Stimulated activated CD8-positive, alpha-beta memory T cell treated with anti-CD3 and anti-CD28 coated beads, Interleukin-2, amount 100 ng/mL, for 1 hour (primary cell): ENCODE results near the gene PHLPP1.

Experiments
- DNase-seq, 2 donors: peaks; one replicate each; pipeline ENCODE4 v3.0.0-alpha.2; 2020; ENCODE audit warnings: low read depth in 2 of 2

PHLPP1 gene

GRCh38 chr18:62741118-62741566 is 25.8 kb downstream of the PHLPP1 start:
- DNase-seq: no peak

GRCh38 chr18:62741584-62741983 is 26.2 kb downstream of the PHLPP1 start:
- DNase-seq: no peak

GRCh38 chr18:62744076-62744968 is 29.0 kb downstream of the PHLPP1 start:
- DNase-seq: no peak

GRCh38 chr18:62745089-62745751 is 29.9 kb downstream of the PHLPP1 start:
- DNase-seq: no peak

- DNase-seq: no peak
Observed at GRCh38 chr18:62749389-62749788, 34.0 kb downstream of the PHLPP1 start.

GRCh38 chr18:62751341-62751821 is 36.0 kb downstream of the PHLPP1 start:
- DNase-seq: no peak

GRCh38 chr18:62751977-62752376 is 36.6 kb downstream of the PHLPP1 start:
- DNase-seq: no peak

- no peak for DNase-seq
Observed at GRCh38 chr18:62754026-62754425, 38.7 kb downstream of the PHLPP1 start.

GRCh38 chr18:62755454-62755853 is 40.1 kb downstream of the PHLPP1 start:
- no peak for DNase-seq

GRCh38 chr18:62755946-62756345 is 40.6 kb downstream of the PHLPP1 start:
- DNase-seq: no peak

- DNase-seq: no peak
Observed at GRCh38 chr18:62757399-62758010, 42.2 kb downstream of the PHLPP1 start.

GRCh38 chr18:62758591-62758990 is 43.2 kb downstream of the PHLPP1 start:
- DNase-seq: no peak

GRCh38 chr18:62759704-62760402 is 44.5 kb downstream of the PHLPP1 start:
- no peak for DNase-seq

GRCh38 chr18:62760403-62760734 is 45.0 kb downstream of the PHLPP1 start:
- DNase-seq: no peak

GRCh38 chr18:62763101-62763521 is 47.8 kb downstream of the PHLPP1 start:
- no peak for DNase-seq

GRCh38 chr18:62766266-62766665 is 50.9 kb downstream of the PHLPP1 start:
- DNase-seq: no peak

GRCh38 chr18:62767321-62767720 is 52.0 kb downstream of the PHLPP1 start:
- no peak for DNase-seq

GRCh38 chr18:62767836-62768557 is 52.7 kb downstream of the PHLPP1 start:
- DNase-seq: no peak

GRCh38 chr18:62768558-62768943 is 53.2 kb downstream of the PHLPP1 start:
- DNase-seq: no peak

GRCh38 chr18:62769216-62769615 is 53.9 kb downstream of the PHLPP1 start:
- DNase-seq: no peak
